Hematopoietic multipotent progenitor cell treated with erythropoietin and hydrocortisone succinate and interleukin-3 and kit ligand, for 6 days (in vitro differentiated cells): ENCODE results near the gene TNFAIP2.

ENCODE experiments used
- DNase-seq: peaks from one replicate; pipeline ENCODE4 v3.0.0-alpha.2; 2015

TNFAIP2 gene

DNA sequence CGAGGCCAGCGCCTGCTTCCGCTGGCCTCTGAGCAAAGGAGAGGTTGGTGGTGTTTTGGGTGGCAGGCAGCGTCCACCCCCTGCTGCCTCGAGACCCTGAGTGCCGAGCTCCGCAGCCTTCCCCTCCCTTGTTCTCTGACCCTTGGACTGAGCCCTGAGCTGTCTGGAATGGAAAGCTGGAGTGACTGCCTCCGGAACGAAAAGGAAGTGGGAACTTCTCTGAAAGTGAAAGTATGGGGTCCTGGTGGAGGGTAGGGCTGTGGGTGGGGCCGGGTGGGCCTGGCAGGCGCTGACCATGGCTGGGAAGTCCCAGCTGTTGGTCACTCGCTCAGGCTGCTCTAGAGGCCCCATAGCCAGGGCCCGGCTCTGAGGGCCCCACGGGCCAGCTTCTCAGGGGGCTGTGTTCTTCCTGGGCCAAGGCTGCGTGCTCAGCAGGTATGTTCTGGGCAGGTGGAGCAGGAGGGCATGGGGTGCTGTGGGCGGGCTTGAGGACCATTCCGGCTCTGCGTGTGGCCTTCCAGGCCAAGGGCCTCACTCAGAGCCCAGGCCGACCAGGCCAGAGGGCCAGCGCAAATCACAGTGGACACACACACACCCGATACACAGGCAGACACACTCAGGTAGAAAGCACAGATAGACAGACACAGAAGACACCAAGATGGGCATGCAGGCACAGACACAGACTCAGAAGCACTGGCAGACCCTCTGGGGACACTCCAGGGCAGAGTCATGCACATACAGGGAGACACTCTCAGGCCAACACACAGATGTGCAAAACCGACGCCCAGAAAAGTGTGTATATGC lies 28.7 kb upstream of the TNFAIP2 start, which contains the start of gene EXOC3L4:
EXOC3L4 (plus strand) TSS at position 320 of the 804 bp plus-strand sequence. CDS start 5,495 bp downstream, outside the sequence.
- DNase-seq: no peak

DNA sequence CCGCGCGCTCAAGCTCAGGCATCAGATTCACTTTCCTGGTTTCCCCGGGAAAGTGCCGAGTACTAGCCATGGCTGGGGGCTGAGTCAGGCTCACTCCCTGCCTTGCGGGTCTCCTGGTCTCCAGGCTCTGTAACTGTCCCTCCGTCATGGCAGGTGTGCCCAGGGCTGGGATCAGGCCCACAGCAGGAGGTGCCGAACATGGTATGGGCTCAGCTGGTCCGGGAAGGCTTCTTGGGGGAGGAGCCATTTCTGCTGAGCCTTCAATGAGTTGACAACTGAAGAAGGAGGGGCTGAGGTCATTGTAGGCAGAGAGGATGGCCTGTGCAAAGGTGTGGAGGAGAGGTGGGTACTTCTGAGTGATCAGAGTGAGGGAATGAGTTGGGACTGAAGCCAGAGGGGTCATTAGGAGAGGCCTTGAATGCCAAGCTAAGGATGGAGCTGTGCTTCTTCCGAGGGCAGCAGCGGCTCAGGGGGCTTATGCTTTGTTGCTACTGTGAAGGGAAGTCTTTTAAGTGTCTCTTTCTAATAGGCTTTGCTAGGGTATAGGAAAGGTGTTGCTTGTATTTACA lies 28.0 kb upstream of the TNFAIP2 start:
- no peak for DNase-seq

GRCh38 chr14:103096387-103096786 lies 26.9 kb upstream of the TNFAIP2 start:
- no peak for DNase-seq

- DNase-seq: no peak
These were observed 25.8 kb upstream of the TNFAIP2 start for GRCh38 chr14:103097244-103097993.

GRCh38 chr14:103097994-103098957 lies 25.0 kb upstream of the TNFAIP2 start:
- no peak for DNase-seq

GRCh38 chr14:103099081-103099732 lies 24.1 kb upstream of the TNFAIP2 start:
- peak; percentile 77 for DNase-seq

DNA sequence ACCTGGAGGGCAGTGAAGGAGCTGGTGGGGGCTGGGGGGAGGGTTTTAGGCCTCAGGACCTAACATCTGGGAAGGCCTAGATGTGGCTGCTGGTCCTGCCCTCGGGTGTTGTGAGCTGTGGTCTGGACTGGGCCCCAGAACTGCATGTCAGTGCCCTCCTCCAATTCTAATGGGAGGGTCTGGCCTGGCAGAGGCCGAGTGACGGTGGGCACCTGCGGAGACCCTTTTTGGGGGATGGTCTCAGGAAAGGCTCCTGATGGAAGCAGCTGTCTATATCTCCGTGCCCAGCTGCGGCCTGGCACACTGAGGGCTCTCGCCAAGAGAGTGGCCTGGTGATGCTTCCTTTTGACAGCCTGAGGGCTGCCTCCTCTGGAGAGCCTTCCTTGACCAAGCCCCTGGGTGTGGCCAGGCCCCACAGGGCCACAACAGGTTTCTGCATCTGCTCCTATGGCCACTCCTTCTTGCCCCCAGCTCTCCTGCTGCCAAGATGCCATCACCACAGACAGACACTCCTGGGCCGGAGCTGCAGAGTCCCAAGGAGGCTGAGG lies 23.5 kb upstream of the TNFAIP2 start:
- DNase-seq: no peak

DNA sequence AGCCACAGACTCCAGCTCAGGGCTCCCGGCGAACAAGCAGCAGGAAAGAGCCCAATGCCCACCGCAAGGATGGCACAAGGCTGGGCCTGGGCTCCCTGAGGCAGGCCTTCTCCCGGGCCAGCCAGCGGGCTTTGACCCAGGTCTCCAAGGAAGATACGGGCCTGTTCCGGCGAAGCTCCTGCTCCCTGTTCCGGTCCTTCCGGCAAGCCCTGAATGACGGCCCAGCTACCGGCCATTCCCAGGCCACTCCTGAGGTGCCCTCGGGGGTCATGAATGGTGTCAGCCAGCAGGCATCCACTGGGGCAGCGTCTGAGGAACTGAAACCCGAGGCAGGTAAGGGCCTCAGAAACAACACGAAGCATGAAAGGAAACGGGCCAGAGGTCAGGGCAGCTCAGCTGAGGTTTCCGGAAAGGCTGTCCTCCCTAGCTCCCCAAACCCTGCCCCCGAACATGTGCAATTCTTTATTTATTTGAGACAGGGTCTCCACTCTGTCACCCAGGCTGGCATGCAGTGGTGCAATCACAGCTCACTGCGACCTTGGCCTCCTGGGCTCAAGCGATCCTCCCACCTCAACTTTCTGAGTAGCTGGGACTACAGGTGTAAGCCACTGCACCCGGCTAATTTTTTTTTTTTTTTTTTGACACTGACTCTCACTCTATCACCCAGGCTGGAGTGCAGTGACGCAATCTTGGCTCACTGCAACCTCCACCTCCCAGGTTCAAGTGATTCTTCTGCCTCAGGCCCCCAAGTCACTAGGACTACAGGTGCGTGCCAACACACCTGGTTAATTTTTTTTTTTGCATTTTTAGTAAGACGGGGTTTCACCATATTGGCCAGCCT lies 22.8 kb upstream of the TNFAIP2 start:
- no peak for DNase-seq

GRCh38 chr14:103101257-103101962 lies 21.9 kb upstream of the TNFAIP2 start:
- DNase-seq: no peak

GRCh38 chr14:103101963-103102688 lies 21.1 kb upstream of the TNFAIP2 start:
- no peak for DNase-seq

- DNase-seq: no peak
These were observed 20.5 kb upstream of the TNFAIP2 start for GRCh38 chr14:103102689-103103260.

DNA sequence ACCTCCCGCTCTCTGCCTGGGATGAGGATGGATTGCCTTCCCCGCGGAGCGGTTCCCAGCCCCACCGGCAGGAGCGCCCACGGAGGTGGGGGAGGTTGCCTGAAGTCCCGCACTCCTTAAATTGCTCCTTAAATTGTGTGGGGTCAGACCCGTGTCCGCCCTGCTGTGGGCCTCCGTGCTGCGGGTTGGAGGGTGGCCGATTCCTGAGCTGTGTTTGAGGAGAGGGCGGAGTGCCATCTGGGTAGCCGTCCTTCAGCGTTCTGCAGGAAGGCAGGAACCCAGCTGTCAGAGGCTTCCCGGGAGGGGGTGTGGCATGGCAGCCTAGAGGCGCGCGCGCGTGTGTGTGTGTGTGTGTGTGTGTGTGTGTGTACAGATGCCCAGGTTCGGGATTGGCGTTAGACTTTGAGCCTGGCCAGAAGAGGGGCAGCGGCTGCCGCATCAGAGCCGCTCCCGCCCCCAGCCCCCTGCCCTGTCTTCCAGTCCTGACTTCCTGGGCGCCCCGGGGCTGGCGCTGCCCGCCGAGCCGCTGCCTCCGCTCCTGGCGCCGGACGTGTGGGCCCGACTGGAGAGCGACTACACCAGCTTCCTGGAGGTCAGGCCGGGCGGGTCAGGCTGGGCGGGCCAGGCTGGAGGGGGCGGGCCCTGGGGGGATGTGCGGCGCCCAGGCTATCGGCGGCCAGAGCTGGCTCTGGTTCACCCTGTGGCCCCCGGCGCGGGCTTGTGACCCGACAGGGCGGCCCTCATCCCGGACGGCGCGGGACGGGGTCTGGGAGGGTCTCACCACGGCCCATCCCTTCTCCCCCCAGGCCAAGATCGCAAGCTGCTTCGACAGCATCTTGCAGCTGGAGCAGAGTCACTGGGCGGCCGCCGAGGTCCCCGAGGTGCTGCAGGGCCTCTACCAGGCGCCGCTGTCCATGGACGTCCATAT lies 19.5 kb upstream of the TNFAIP2 start:
- DNase-seq: peak; percentile 56

DNA sequence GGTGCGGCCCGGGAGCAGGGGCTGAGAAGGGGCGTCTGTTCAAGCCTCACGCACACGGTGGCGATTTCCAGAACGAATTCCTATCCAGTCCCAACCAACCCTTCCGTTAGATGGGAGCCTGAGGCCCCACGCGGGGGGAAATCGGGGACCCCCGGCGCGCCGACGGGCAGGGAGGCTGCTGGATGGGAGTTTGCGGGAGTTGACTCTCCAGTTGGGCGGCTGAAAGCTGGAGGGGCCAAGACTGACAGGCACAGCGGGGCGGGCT lies 18.9 kb upstream of the TNFAIP2 start:
- no peak for DNase-seq

DNA sequence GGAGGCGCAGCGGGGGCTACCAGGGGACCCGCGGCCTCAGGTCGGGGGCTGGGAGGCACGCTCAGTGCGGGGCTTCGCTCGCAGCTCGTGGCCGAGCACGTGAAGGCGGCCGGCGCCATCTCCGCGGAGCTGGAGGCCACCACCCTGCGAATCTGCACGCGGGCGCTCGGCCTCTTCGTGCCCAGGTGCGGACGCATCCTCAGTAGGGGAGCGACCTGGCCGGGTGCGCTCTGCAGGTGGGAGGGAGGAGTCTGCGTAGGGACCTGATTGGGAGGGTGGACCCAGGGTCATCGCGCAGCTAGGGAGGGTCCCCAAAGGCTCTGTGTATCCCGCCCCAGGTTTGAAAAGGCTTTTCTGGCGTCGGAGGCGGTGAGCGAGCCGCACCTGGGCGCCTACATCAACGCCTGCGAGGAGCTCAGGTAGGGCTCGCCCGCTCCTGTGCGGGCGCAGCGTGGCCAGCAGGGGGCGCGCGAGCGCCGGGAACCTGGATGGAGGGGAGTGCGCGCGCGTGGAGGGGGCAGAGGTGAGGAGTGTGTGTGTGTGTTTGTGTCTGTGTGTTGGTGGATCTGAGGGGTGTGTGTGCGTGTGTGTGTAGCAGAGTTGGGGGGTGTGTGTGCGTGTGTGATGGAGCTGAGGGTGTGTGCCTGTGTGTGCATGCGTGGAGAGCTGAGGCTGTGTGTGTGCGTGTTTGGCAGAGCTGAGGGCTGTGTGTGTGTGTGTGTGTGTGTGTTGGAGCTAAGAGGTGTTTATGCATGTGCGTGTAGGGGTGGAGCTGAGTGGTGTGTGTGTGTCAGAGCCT lies 18.4 kb upstream of the TNFAIP2 start:
- DNase-seq: peak; percentile 65

GRCh38 chr14:103105580-103106150 lies 17.6 kb upstream of the TNFAIP2 start:
- DNase-seq: peak; percentile 44

GRCh38 chr14:103107455-103107854 lies 15.8 kb upstream of the TNFAIP2 start:
- DNase-seq: no peak
